ENCODE data around the gene ZNF229. TPM values are rescaled to one million over a fixed set of nuclear protein-coding genes. Genes with fewer than 3 reads are reported as not detected.
"Not testable (repeated sequence)": the region's sequence is repeated elsewhere in the genome, so short reads cannot be mapped to it uniquely, and the experiment has no call there.

Gene ZNF229
- total RNA-seq, 1 donor from 2014 or later: 3.0 TPM

DNA sequence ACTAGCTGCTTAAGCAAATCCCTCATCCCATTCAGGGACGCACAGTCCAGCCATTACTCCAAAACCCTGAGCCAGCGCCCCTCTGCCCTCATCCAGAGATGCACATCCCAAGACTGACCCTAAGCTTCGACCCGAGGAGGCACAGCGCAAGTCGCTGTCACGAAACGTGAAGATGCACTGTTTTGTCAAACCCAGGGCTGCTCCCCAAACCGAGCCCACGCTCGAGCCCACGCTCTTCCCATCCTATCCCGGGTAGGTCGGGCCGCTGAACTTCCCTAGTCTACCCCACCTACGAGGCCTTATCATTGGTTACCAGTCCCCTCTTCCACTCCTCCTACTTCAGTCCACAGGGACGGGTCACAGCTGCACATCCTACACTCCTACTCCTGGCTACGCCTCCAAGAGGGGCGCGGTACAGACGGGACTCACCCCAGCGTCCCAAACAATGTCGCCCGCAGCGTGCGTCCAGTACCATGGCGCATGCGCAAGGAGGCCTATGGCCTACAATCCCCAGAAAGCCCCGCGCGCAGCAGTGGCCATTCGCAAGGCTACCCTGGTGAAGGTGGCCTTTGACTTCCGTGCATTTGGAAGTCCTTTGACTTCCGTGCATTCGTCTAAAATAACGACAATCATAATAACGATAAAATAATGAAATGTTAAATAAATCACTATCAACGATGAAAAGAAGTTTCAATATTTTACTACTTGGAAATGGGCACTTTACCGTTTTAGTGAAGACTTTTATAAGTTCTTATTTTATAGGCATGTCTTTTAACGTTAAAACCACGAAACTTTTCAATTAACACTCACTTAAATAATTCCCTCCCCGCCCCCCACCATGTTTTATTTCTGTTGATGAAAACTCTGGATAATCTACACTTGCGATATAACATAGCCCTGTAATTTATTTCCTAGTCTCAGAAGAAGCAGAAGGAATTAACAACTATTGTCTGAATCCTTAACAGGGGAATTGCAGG is 46.8 kb downstream of the ZNF229 start, which contains the start of gene ZNF285:
TSS of gene ZNF285 (minus strand) at position 470 of the 977 bp plus-strand sequence. CDS start 4,395 bp downstream, outside the sequence.
- DNase-seq: peak; percentile 93
- Histone ChIP-seq H3K4me1 (no peaks in the 10 kb centered on the region), H3K4me3 (peak within 1 kb of the TSS; percentile 58), H3K27me3 (no peaks in the 10 kb centered on the region), H3K27ac (no peak within 1 kb of the TSS), H3K36me3 (no peaks in the 10 kb centered on the region), H3K9me3 (peaks cover 3% of the 10 kb centered on the region)
- peak; percentile 99 for ATAC-seq
- TF ChIP-seq, protein P1, sequence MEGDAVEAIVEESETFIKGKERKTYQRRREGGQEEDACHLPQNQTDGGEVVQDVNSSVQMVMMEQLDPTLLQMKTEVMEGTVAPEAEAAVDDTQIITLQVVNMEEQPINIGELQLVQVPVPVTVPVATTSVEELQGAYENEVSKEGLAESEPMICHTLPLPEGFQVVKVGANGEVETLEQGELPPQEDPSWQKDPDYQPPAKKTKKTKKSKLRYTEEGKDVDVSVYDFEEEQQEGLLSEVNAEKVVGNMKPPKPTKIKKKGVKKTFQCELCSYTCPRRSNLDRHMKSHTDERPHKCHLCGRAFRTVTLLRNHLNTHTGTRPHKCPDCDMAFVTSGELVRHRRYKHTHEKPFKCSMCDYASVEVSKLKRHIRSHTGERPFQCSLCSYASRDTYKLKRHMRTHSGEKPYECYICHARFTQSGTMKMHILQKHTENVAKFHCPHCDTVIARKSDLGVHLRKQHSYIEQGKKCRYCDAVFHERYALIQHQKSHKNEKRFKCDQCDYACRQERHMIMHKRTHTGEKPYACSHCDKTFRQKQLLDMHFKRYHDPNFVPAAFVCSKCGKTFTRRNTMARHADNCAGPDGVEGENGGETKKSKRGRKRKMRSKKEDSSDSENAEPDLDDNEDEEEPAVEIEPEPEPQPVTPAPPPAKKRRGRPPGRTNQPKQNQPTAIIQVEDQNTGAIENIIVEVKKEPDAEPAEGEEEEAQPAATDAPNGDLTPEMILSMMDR (IDR thresholded peaks at IDR 0.05): no peak
- intact Hi-C loops (cut with DNase I): no loop called here

DNA sequence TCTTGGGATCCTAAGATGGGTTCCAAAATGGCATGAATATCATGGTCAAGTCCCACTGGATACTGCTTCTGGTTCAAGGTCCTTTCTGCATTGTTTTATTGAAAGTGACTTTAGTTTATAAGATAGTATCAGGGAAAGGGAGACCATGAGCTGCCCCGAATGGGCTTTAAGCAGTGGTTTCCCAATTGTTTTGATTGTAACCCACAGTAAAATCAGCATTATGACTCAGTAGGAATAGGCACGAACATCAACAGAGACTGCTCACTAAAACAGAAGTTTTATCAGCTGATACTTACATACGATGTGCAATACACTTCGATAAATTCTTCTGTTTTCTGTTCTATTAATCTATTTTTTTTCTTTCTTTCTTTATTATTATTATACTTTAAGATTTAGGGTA is 59.0 kb downstream of the ZNF229 start:
- intact Hi-C loops (cut with DNase I); H3K4me1 ChIP-seq; H3K36me3 ChIP-seq; H3K4me3 ChIP-seq; DNase-seq; H3K9me3 ChIP-seq; H3K27ac ChIP-seq; ATAC-seq; H3K27me3 ChIP-seq: not testable (repeated sequence)

Other genes with a start within 250 kb of the ZNF229 start
- 17.0 TPM for gene ZNF227, start 235.9 kb downstream of the ZNF229 start, total RNA-seq
- gene ZNF233, start 188.6 kb downstream of the ZNF229 start, total RNA-seq: 0.29 TPM
- 6.5 TPM for gene ZNF235, start 143.4 kb downstream of the ZNF229 start, total RNA-seq
- 3.4 TPM for gene ZNF112, start 91.8 kb downstream of the ZNF229 start, total RNA-seq
- gene ZNF285, start 46.9 kb downstream of the ZNF229 start, total RNA-seq: 2.0 TPM
- 9.6 TPM for gene ZNF180, start 52.0 kb upstream of the ZNF229 start, total RNA-seq
- 0.35 TPM for gene CEACAM20, start 81.2 kb upstream of the ZNF229 start, total RNA-seq
- not detected for gene IGSF23, start 165.1 kb upstream of the ZNF229 start, total RNA-seq
- 40.8 TPM for gene PVR, start 195.4 kb upstream of the ZNF229 start, total RNA-seq
- gene CEACAM19, start 223.0 kb upstream of the ZNF229 start, total RNA-seq: 7.6 TPM